NB4 (cell line): ENCODE results near the gene GLIPR1L1.

Experiments used
- MYC ChIP-seq: IDR thresholded peaks from 2 replicates; pipeline ENCODE4 v1.6.1; 2011; ENCODE audit warnings: low read depth, low read length
- POLR2A ChIP-seq: IDR thresholded peaks from 2 replicates; pipeline ENCODE4 v1.6.1; 2011; ENCODE audit warnings: mild to moderate bottlenecking; ENCODE audit not compliant: insufficient read length; ENCODE audit errors: extremely low read depth
- TF ChIP-seq, protein P1 (sequence below): IDR thresholded peaks from one replicate; pipeline ENCODE4 v1.5.1; 2012; ENCODE audit warnings: low read depth, low read length
- TF ChIP-seq, protein P2 (sequence below): IDR thresholded peaks from 2 replicates; pipeline ENCODE4 v1.6.1; 2011; ENCODE audit warnings: low read depth, low read length

DNA sequence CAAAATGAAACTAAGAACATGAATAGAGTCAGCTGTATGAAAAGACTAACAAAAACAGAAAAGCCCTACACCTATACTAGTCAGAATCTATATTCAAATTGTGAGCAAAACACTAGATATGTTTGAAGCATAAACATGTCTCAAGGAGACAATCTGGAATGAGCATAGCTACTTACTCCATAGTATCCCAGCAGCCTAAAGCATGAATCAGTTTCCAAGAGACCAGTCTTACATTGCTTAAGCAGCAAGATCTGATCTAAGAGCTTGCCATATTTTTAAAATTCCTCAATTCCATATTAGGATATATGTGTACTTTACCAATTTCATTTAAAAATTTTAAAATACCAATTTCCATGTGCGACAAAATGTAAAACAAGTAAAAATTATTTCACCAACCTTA, 12.0 kb upstream of the GLIPR1L1 start:
- no peak for TF ChIP-seq POLR2A
- TF ChIP-seq, protein P1, sequence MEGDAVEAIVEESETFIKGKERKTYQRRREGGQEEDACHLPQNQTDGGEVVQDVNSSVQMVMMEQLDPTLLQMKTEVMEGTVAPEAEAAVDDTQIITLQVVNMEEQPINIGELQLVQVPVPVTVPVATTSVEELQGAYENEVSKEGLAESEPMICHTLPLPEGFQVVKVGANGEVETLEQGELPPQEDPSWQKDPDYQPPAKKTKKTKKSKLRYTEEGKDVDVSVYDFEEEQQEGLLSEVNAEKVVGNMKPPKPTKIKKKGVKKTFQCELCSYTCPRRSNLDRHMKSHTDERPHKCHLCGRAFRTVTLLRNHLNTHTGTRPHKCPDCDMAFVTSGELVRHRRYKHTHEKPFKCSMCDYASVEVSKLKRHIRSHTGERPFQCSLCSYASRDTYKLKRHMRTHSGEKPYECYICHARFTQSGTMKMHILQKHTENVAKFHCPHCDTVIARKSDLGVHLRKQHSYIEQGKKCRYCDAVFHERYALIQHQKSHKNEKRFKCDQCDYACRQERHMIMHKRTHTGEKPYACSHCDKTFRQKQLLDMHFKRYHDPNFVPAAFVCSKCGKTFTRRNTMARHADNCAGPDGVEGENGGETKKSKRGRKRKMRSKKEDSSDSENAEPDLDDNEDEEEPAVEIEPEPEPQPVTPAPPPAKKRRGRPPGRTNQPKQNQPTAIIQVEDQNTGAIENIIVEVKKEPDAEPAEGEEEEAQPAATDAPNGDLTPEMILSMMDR: no peak
- TF ChIP-seq MYC: no peak
- TF ChIP-seq, protein P2, sequence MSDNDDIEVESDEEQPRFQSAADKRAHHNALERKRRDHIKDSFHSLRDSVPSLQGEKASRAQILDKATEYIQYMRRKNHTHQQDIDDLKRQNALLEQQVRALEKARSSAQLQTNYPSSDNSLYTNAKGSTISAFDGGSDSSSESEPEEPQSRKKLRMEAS: no peak
